ENCODE results near the gene AP2M1. TPM values are rescaled to one million over a fixed set of nuclear protein-coding genes. Genes with fewer than 3 reads are reported as not detected.
"Not testable (repeated sequence)": the region's sequence is repeated elsewhere in the genome, so short reads cannot be mapped to it uniquely, and the experiment has no call there.

The AP2M1 gene
- total RNA-seq, 4 donors from 2014 or later, result 109 to 168 (median 122) TPM

GRCh38 chr3:184160456-184160855 lies 14.2 kb upstream of the AP2M1 start:
- intact Hi-C loops (cut with DNase I; ENCODE audit: low total_unique reads), result no loop called here
- no peak overlapping the region for H3K4me3 ChIP-seq (ENCODE audit: low read depth, poor library complexity, severe bottlenecking)
- 41 to 61% methylated on average over 2 of the region's 2 CpGs for WGBS, 2 donors
- DNase-seq (ENCODE audit: low spot score in 2 of 2), result no peak
- TF ChIP-seq POLR2A (IDR thresholded peaks at IDR 0.05), result no peak
- TF ChIP-seq CTCF (IDR thresholded peaks at IDR 0.05), result no peak

DNA sequence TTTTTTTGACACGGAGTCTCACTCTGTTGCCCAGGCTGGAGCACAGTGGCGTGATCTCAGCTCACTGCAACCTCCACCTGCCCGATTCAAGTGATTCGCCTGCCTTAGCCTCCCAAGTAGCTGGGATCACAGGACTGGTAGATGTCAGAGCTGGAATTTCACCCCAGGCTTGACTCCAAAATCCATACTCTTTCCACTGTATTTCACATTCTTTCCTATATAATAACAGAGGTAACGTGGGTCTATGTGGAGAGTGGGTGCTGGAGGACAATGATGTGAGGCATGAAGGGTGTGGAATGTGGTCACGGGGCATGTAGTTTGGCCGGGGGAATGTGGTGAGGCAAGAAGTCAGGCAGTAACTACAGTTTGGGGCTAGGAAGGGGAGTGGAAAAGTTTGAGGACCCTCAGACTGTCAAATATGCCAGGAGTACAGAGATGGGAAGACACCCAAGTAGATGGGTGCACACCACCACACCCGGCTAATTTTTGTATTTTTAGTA lies 12.0 kb upstream of the AP2M1 start:
- H3K4me3 ChIP-seq (ENCODE audit: low read depth, poor library complexity, severe bottlenecking); DNase-seq (ENCODE audit: low spot score in 2 of 2); intact Hi-C loops (cut with DNase I; ENCODE audit: low total_unique reads): not testable (repeated sequence)
- WGBS, 2 donors, result 78 to 86% methylated on average over 8 of the region's 8 CpGs

- 94 to 95% methylated on average over 16 of the region's 16 CpGs for WGBS, 2 donors
- DNase-seq (ENCODE audit: low spot score in 2 of 2), result no peak
- no peak overlapping the region for H3K4me3 ChIP-seq (ENCODE audit: low read depth, poor library complexity, severe bottlenecking)
- TF ChIP-seq POLR2A (IDR thresholded peaks at IDR 0.05) (no peak), CTCF (IDR thresholded peaks at IDR 0.05) (no peak)
- intact Hi-C loops (cut with DNase I; ENCODE audit: low total_unique reads), result no loop called here
Measured at GRCh38 chr3:184164648-184165330, 9.9 kb upstream of the AP2M1 start.

GRCh38 chr3:184165543-184165942 lies 9.1 kb upstream of the AP2M1 start:
- intact Hi-C loops (cut with DNase I; ENCODE audit: low total_unique reads), result no loop called here
- 94 to 96% methylated on average over 3 of the region's 3 CpGs for WGBS, 2 donors

DNA sequence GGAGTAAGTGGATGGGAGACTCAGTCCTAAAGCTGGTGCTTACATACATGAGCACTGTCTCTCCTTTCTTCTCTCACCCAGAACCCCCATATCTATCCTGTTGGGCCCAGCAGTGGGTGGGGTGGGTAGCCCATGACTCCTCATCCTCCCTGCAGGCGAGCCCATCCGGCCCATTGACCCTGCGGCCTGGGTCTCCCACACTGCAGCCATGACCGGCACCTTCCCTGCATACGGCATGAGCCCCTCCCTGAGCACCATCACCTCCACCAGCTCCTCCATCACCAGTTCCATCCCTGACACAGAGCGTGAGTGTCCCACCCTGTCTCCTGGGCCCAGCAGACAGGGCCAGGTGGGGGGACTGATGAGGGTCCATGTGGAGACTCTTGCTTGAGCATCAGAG lies 8.0 kb upstream of the AP2M1 start:
- H3K4me3 ChIP-seq (ENCODE audit: low read depth, poor library complexity, severe bottlenecking), result no peak overlapping the region
- DNase-seq (ENCODE audit: low spot score in 2 of 2), result no peak
- no peak for TF ChIP-seq CTCF (IDR thresholded peaks at IDR 0.05)
- no peak for TF ChIP-seq POLR2A (IDR thresholded peaks at IDR 0.05)
- intact Hi-C loops (cut with DNase I; ENCODE audit: low total_unique reads), result no loop called here
- WGBS, 2 donors, result 95 to 100% methylated on average over 6 of the region's 6 CpGs

More at GRCh38 chr3:184165543-184165942, 9.1 kb upstream of the AP2M1 start:
- no peak for TF ChIP-seq CTCF (IDR thresholded peaks at IDR 0.05)
- no peak for TF ChIP-seq POLR2A (IDR thresholded peaks at IDR 0.05)
- no peak for DNase-seq (ENCODE audit: low spot score in 2 of 2)
- H3K4me3 ChIP-seq (ENCODE audit: low read depth, poor library complexity, severe bottlenecking), result no peak overlapping the region

DNA sequence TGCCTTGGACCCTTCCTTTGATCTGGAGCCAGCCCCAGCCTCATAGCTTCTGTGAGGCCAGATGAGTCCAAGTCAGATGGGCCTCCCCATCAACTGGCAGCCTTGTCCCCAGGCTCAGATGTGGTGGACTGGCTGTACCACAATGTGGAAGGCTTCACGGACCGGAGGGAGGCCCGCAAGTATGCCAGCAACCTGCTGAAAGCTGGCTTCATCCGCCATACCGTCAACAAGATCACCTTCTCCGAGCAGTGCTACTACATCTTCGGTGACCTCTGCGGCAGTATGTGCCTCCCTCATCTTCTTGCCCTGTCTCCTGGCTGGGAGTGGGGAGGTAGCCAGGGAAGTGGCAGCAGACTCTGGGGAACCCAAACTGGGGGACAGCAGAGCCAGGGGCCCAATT lies 6.9 kb upstream of the AP2M1 start:
- WGBS, 2 donors, result 90 to 95% methylated on average over 8 of the region's 8 CpGs
- no peak for DNase-seq (ENCODE audit: low spot score in 2 of 2)
- TF ChIP-seq CTCF (IDR thresholded peaks at IDR 0.05), result no peak
- no peak for TF ChIP-seq POLR2A (IDR thresholded peaks at IDR 0.05)
- H3K4me3 ChIP-seq (ENCODE audit: low read depth, poor library complexity, severe bottlenecking), result no peak overlapping the region
- intact Hi-C loops (cut with DNase I; ENCODE audit: low total_unique reads), result no loop called here
